Neural progenitor cell (in vitro differentiated cells): ENCODE measurements around the gene MTFR1L. TPM values are rescaled to one million over a fixed set of nuclear protein-coding genes. Genes with fewer than 3 reads are reported as not detected.

ENCODE experiments used
- DNase-seq: peaks from one replicate; pipeline ENCODE4 v3.0.0-alpha.2; 2016; ENCODE audit warnings: low spot score
- H2AFZ ChIP-seq: fragments of 200-600 bp; sonication (generic); replicated peaks from 2 replicates; pipeline ENCODE4 v1.6.1; 2016; ENCODE audit warnings: antibody characterized with exemption
- H3F3A ChIP-seq: fragments of 200-600 bp; sonication (generic); 2 replicates; pipeline ENCODE4 v1.6.1; 2016; ENCODE audit warnings: antibody characterized with exemption, low read depth
- H3K27ac ChIP-seq: fragments of 200-600 bp; sonication (generic); 2 replicates; pipeline ENCODE4 v1.5.1; 2016; ENCODE audit warnings: mild to moderate bottlenecking
- H3K27me3 ChIP-seq: fragments of 200-600 bp; sonication (generic); 2 replicates; pipeline ENCODE4 v1.6.1; 2016; ENCODE audit warnings: mild to moderate bottlenecking, moderate library complexity
- H3K36me3 ChIP-seq: fragments of 200-600 bp; sonication (generic); 2 replicates; pipeline ENCODE4 v1.5.1; 2016
- H3K4me1 ChIP-seq: fragments of 200-600 bp; sonication (generic); 2 replicates; pipeline ENCODE4 v1.6.1; 2016; ENCODE audit warnings: mixed run types
- H3K4me2 ChIP-seq: fragments of 200-600 bp; sonication (generic); 2 replicates; pipeline ENCODE4 v1.6.1; 2016
- H3K4me3 ChIP-seq: fragments of 200-600 bp; sonication (generic); 2 replicates; pipeline ENCODE4 v1.5.1; 2016
- H3K79me2 ChIP-seq: fragments of 200-600 bp; sonication (generic); 2 replicates; pipeline ENCODE4 v1.6.1; 2016; ENCODE audit warnings: low read depth
- H3K9ac ChIP-seq: fragments of 200-600 bp; sonication (generic); 2 replicates; pipeline ENCODE4 v1.6.1; 2016
- H3K9me3 ChIP-seq: fragments of 200-600 bp; sonication (generic); 2 replicates; pipeline ENCODE4 v1.5.1; 2016; ENCODE audit warnings: low read depth
- H4K20me1 ChIP-seq: fragments of 200-600 bp; sonication (generic); 2 replicates; pipeline ENCODE4 v1.6.1; 2016; ENCODE audit warnings: low read depth
- H3K27ac Mint-ChIP-seq: 3 replicates; pipeline ENCODE4 v1.8.0; 2021; ENCODE audit warnings: mixed read lengths
- H3K27me3 Mint-ChIP-seq: 2 replicates; pipeline ENCODE4 v1.8.0; 2022; ENCODE audit warnings: low read depth, mild to moderate bottlenecking, inconsistent platforms, moderate library complexity, mixed read lengths; ENCODE audit not compliant: insufficient read depth
- H3K36me3 Mint-ChIP-seq: 3 replicates; pipeline ENCODE4 v1.8.0; 2021; ENCODE audit warnings: mixed read lengths
- H3K4me1 Mint-ChIP-seq: 3 replicates; pipeline ENCODE4 v1.8.0; 2021; ENCODE audit warnings: mixed read lengths
- H3K4me3 Mint-ChIP-seq: 3 replicates; pipeline ENCODE4 v1.8.0; 2021; ENCODE audit warnings: mild to moderate bottlenecking, moderate library complexity, mixed read lengths
- H3K9me3 Mint-ChIP-seq: 3 replicates; pipeline ENCODE4 v1.8.0; 2020; ENCODE audit warnings: mixed read lengths
- CTCF ChIP-seq: fragments of 200-600 bp; sonication (generic); IDR thresholded peaks from 2 replicates; pipeline ENCODE4 v1.5.1; 2017; ENCODE audit warnings: antibody characterized with exemption, mild to moderate bottlenecking
- EZH2 ChIP-seq: fragments of 200-600 bp; sonication (generic); IDR thresholded peaks from 2 replicates; pipeline ENCODE4 v1.6.1; 2017; ENCODE audit warnings: antibody characterized with exemption, mild to moderate bottlenecking, moderate library complexity
- EZH2phosphoT487 ChIP-seq: fragments of 200-600 bp; sonication (generic); IDR thresholded peaks from 2 replicates; pipeline ENCODE4 v1.6.1; 2017; ENCODE audit warnings: antibody characterized with exemption
- total RNA-seq: library from RNA; depleted of rRNA; stranded (reverse); fragments of >200 nt; gene quantifications from 2 replicates; pipeline ENCODE4 v1.2.3, GENCODE V29; 2015; ENCODE audit warnings: low replicate concordance

Gene MTFR1L
- total RNA-seq, 1 donor from 2014 or later = 20.7 TPM

GRCh38 chr1:25792115-25792514 lies 27.6 kb upstream of the MTFR1L start:
- Histone ChIP-seq H3K9me3 (no peaks in the 10 kb centered on the region), H3K4me3 (no peak overlapping the region), H4K20me1 (no peaks in the 10 kb centered on the region), H3K4me1 (peaks cover 5% of the 10 kb centered on the region), H3K27ac (no peak overlapping the region), H3K79me2 (no peaks in the 10 kb centered on the region), H3K27me3 (no peaks in the 10 kb centered on the region), H3F3A (peaks cover under 1% of the 10 kb centered on the region), H3K9ac (no peak overlapping the region), H2AFZ (no peak overlapping the region), H3K36me3 (no peaks in the 10 kb centered on the region), H3K4me2 (no peak overlapping the region)
- Mint-ChIP-seq H3K36me3 (no peaks in the 10 kb centered on the region), H3K27me3 (peaks cover 8% of the 10 kb centered on the region), H3K4me3 (no peak overlapping the region), H3K4me1 (peaks cover 40% of the 10 kb centered on the region), H3K27ac (peak overlapping the region; percentile 29), H3K9me3 (no peaks in the 10 kb centered on the region)
- no peak for TF ChIP-seq EZH2phosphoT487
- TF ChIP-seq EZH2 = no peak
- no peak for TF ChIP-seq CTCF
- DNase-seq = no peak

- Mint-ChIP-seq H3K9me3 (no peaks in the 10 kb centered on the region), H3K27me3 (peaks cover 14% of the 10 kb centered on the region), H3K36me3 (no peaks in the 10 kb centered on the region), H3K27ac (no peak overlapping the region), H3K4me1 (peaks cover 42% of the 10 kb centered on the region), H3K4me3 (no peak overlapping the region)
- Histone ChIP-seq H3K4me1 (peaks cover 5% of the 10 kb centered on the region), H3K9me3 (no peaks in the 10 kb centered on the region), H3K27ac (no peak overlapping the region), H3K27me3 (no peaks in the 10 kb centered on the region), H3K79me2 (no peaks in the 10 kb centered on the region), H3F3A (peaks cover 5% of the 10 kb centered on the region), H3K9ac (no peak overlapping the region), H3K4me2 (no peak overlapping the region), H2AFZ (no peak overlapping the region), H4K20me1 (no peaks in the 10 kb centered on the region), H3K4me3 (no peak overlapping the region), H3K36me3 (no peaks in the 10 kb centered on the region)
- TF ChIP-seq EZH2phosphoT487 (no peak), CTCF (no peak), EZH2 (no peak)
- DNase-seq = no peak
These were observed 26.1 kb upstream of the MTFR1L start for GRCh38 chr1:25793585-25794170.

GRCh38 chr1:25794325-25794724 lies 25.4 kb upstream of the MTFR1L start:
- no peak overlapping the region for H3K27ac ChIP-seq
- Mint-ChIP-seq H3K4me1 (peaks cover 44% of the 10 kb centered on the region), H3K4me3 (no peak overlapping the region), H3K9me3 (no peaks in the 10 kb centered on the region), H3K27me3 (peaks cover 11% of the 10 kb centered on the region), H3K27ac (peak overlapping the region; percentile 74), H3K36me3 (no peaks in the 10 kb centered on the region)
- no peak overlapping the region for H3K4me2 ChIP-seq
- peaks cover 4% of the 10 kb centered on the region for H3K27me3 ChIP-seq
- no peak overlapping the region for H3K4me3 ChIP-seq
- DNase-seq = no peak
- H3K36me3 ChIP-seq = no peaks in the 10 kb centered on the region
- no peaks in the 10 kb centered on the region for H3K79me2 ChIP-seq
- no peaks in the 10 kb centered on the region for H3K9me3 ChIP-seq
- H4K20me1 ChIP-seq = no peaks in the 10 kb centered on the region
- no peak overlapping the region for H2AFZ ChIP-seq
- H3K4me1 ChIP-seq = peaks cover 7% of the 10 kb centered on the region
- TF ChIP-seq EZH2phosphoT487 (no peak), EZH2 (no peak), CTCF (no peak)
- H3F3A ChIP-seq = peaks cover 5% of the 10 kb centered on the region
- no peak overlapping the region for H3K9ac ChIP-seq
